ENCODE results near the gene ANTXR2. TPM values are rescaled to one million over a fixed set of nuclear protein-coding genes. Genes with fewer than 3 reads are reported as not detected.
"Not testable (repeated sequence)": the region's sequence is repeated elsewhere in the genome, so short reads cannot be mapped to it uniquely, and the experiment has no call there.

The ANTXR2 gene
- total and polyA plus RNA-seq, 4 donors: 16.0 to 88.0 (median 50.7) TPM

DNA sequence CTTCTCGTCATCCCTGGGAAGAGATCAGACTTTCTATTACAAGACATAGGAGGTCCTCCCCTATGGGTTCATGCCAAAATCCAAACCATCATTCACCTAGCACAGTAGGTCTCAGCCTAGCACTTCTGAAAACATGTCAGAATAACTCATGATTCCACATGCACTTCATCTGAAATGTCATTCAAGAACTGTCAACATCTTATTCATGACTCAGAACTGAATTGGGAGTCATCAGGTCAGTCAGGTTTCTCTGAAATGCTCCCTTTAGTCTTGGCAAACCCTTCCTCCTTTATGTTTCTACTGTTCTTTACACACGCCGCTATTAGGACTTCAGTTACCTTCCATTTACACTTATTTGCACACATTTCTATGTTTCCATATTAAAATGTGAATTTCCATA is 67.2 kb downstream of the ANTXR2 start:
- no peak for ATAC-seq (ENCODE audit: low FRiP score)
- H3K27ac ChIP-seq (ENCODE audit: low read depth in 1 of 2, low read length in 2 of 2): no peak overlapping the region

GRCh38 chr4:80004319-80004718 is 68.7 kb downstream of the ANTXR2 start:
- H3K27ac ChIP-seq (ENCODE audit: low read depth in 1 of 2, low read length in 2 of 2): no peak overlapping the region
- peaks cover 2% of the 10 kb centered on the region for H3K9me3 ChIP-seq (ENCODE audit: control insufficient read depth, low read length)
- peaks cover 0 to 2% of the 10 kb centered on the region in 2 donors for H3K36me3 ChIP-seq (ENCODE audit: control insufficient read depth in 1 of 2, insufficient read depth in 2 of 2, low read length in 1 of 2)

More for the DNA sequence above, 67.2 kb downstream of the ANTXR2 start:
- H3K9me3 ChIP-seq (ENCODE audit: control insufficient read depth, low read length): peaks cover 2% of the 10 kb centered on the region
- intact Hi-C loops (cut with DNase I): no loop called here
- no peaks in the 10 kb centered on the region for H3K4me1 ChIP-seq (ENCODE audit: control insufficient read depth in 1 of 2, insufficient read depth in 2 of 2, low read length in 2 of 2)
- 91 to 92% methylated on average over 3 of the region's 3 CpGs for WGBS, 2 donors
- H3K4me3 ChIP-seq (ENCODE audit: low read length in 2 of 2): no peak overlapping the region
- peaks cover 0 to 2% of the 10 kb centered on the region in 2 donors for H3K36me3 ChIP-seq (ENCODE audit: control insufficient read depth in 1 of 2, insufficient read depth in 2 of 2, low read length in 1 of 2)
- DNase-seq: no peak
- H3K27me3 ChIP-seq (ENCODE audit: control insufficient read depth in 1 of 2, insufficient read depth in 2 of 2, low read length in 1 of 2): no peaks in the 10 kb centered on the region

DNA sequence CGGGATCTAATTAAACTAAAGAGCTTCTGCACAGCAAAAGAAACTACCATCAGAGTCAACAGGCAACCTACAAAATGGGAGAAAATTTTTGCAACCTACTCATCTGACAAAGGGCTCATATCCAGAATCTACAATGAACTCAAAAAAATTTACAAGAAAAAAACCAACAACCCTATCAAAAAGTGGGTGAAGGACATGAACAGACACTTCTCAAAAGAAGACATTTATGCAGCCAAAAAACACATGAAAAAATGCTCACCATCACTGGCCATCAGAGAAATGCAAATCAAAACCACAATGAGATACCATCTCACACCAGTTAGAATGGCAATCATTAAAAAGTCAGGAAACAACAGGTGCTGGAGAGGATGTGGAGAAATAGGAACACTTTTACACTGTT is 70.5 kb downstream of the ANTXR2 start:
- H3K9me3 ChIP-seq (ENCODE audit: control insufficient read depth, low read length); H3K27me3 ChIP-seq (ENCODE audit: control insufficient read depth in 1 of 2, insufficient read depth in 2 of 2, low read length in 1 of 2); H3K36me3 ChIP-seq (ENCODE audit: control insufficient read depth in 1 of 2, insufficient read depth in 2 of 2, low read length in 1 of 2); DNase-seq; H3K4me1 ChIP-seq (ENCODE audit: control insufficient read depth in 1 of 2, insufficient read depth in 2 of 2, low read length in 2 of 2); H3K4me3 ChIP-seq (ENCODE audit: low read length in 2 of 2); H3K27ac ChIP-seq (ENCODE audit: low read depth in 1 of 2, low read length in 2 of 2); intact Hi-C loops (cut with DNase I); ATAC-seq (ENCODE audit: low FRiP score): not testable (repeated sequence)
- 80 to 87% methylated on average over 1 of the region's 1 CpG for WGBS, 2 donors

More at GRCh38 chr4:80004319-80004718, 68.7 kb downstream of the ANTXR2 start:
- Histone ChIP-seq H3K4me1 (ENCODE audit: control insufficient read depth in 1 of 2, insufficient read depth in 2 of 2, low read length in 2 of 2) (no peaks in the 10 kb centered on the region), H3K27me3 (ENCODE audit: control insufficient read depth in 1 of 2, insufficient read depth in 2 of 2, low read length in 1 of 2) (no peaks in the 10 kb centered on the region), H3K4me3 (ENCODE audit: low read length in 2 of 2) (no peak overlapping the region)
- ATAC-seq (ENCODE audit: low FRiP score): no peak
- DNase-seq: no peak
- intact Hi-C loops (cut with DNase I): no loop called here

DNA sequence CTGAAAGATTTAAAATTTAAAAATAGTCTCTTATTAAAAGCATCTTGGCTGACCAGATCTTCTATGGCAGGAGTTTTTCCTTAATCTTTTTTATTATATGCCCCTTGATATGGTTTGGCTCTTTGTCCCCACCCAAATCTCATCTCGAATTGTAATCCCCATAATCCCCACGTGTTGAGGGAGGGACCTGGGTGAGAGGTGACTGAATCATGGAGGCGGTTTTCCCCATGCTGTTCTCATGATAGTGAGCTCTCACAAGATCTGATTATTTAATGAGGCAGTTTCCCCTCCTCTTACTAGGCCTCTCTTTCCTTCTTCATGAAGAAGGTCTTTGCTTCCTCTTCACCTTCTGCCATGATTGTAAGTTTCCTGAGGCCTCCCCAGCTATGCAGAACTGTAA is 74.0 kb downstream of the ANTXR2 start:
- H3K4me3 ChIP-seq (ENCODE audit: low read length in 2 of 2); H3K4me1 ChIP-seq (ENCODE audit: control insufficient read depth in 1 of 2, insufficient read depth in 2 of 2, low read length in 2 of 2); ATAC-seq (ENCODE audit: low FRiP score); H3K27me3 ChIP-seq (ENCODE audit: control insufficient read depth in 1 of 2, insufficient read depth in 2 of 2, low read length in 1 of 2); intact Hi-C loops (cut with DNase I); DNase-seq; H3K36me3 ChIP-seq (ENCODE audit: control insufficient read depth in 1 of 2, insufficient read depth in 2 of 2, low read length in 1 of 2); H3K9me3 ChIP-seq (ENCODE audit: control insufficient read depth, low read length); H3K27ac ChIP-seq (ENCODE audit: low read depth in 1 of 2, low read length in 2 of 2): not testable (repeated sequence)
- 68 to 75% methylated on average over 3 of the region's 3 CpGs for WGBS, 2 donors

GRCh38 chr4:79998201-79998600 is 74.8 kb downstream of the ANTXR2 start:
- ATAC-seq (ENCODE audit: low FRiP score): no peak
- no peaks in the 10 kb centered on the region for H3K36me3 ChIP-seq (ENCODE audit: control insufficient read depth in 1 of 2, insufficient read depth in 2 of 2, low read length in 1 of 2)
- H3K4me3 ChIP-seq (ENCODE audit: low read length in 2 of 2): no peak overlapping the region
- no peaks in the 10 kb centered on the region for H3K4me1 ChIP-seq (ENCODE audit: control insufficient read depth in 1 of 2, insufficient read depth in 2 of 2, low read length in 2 of 2)
- 86 to 90% methylated on average over 1 of the region's 1 CpG for WGBS, 2 donors
- H3K27ac ChIP-seq (ENCODE audit: low read depth in 1 of 2, low read length in 2 of 2): no peak overlapping the region
- intact Hi-C loops (cut with DNase I): no loop called here
- no peaks in the 10 kb centered on the region for H3K9me3 ChIP-seq (ENCODE audit: control insufficient read depth, low read length)
- no peaks in the 10 kb centered on the region for H3K27me3 ChIP-seq (ENCODE audit: control insufficient read depth in 1 of 2, insufficient read depth in 2 of 2, low read length in 1 of 2)
- no peak for DNase-seq

GRCh38 chr4:79996851-79997250 is 76.2 kb downstream of the ANTXR2 start:
- Histone ChIP-seq H3K36me3 (ENCODE audit: control insufficient read depth in 1 of 2, insufficient read depth in 2 of 2, low read length in 1 of 2) (no peaks in the 10 kb centered on the region), H3K4me3 (ENCODE audit: low read length in 2 of 2) (no peak overlapping the region), H3K27ac (ENCODE audit: low read depth in 1 of 2, low read length in 2 of 2) (no peak overlapping the region), H3K27me3 (ENCODE audit: control insufficient read depth in 1 of 2, insufficient read depth in 2 of 2, low read length in 1 of 2) (no peaks in the 10 kb centered on the region), H3K9me3 (ENCODE audit: control insufficient read depth, low read length) (no peaks in the 10 kb centered on the region), H3K4me1 (ENCODE audit: control insufficient read depth in 1 of 2, insufficient read depth in 2 of 2, low read length in 2 of 2) (no peaks in the 10 kb centered on the region)
- ATAC-seq (ENCODE audit: low FRiP score) (no peak), DNase-seq (no peak)
- intact Hi-C loops (cut with DNase I): no loop called here
- 79 to 83% methylated on average over 2 of the region's 2 CpGs for WGBS, 2 donors

DNA sequence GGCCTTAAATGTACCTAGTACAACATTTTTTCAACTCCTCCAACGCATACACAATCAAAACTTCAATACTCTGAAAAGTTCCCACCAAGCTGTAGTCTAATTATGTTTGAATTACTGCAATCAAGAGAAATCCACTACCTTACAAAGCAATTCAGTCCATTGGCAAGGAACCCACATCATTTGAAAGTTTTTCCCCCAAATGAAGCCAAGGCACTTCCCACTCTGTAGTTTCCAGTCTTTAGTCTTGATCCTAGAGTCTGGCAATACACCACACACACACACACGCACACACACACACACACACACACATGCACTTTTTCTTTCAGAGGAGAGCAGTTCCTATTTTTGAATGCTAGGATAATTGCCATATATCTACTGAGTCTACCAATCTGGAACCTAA is 79.6 kb downstream of the ANTXR2 start:
- 73 to 86% methylated on average over 2 of the region's 2 CpGs for whole genome bisulfite sequencing, 2 donors
- H3K4me1 ChIP-seq (ENCODE audit: control insufficient read depth in 1 of 2, insufficient read depth in 2 of 2, low read length in 2 of 2): no peaks in the 10 kb centered on the region

DNA sequence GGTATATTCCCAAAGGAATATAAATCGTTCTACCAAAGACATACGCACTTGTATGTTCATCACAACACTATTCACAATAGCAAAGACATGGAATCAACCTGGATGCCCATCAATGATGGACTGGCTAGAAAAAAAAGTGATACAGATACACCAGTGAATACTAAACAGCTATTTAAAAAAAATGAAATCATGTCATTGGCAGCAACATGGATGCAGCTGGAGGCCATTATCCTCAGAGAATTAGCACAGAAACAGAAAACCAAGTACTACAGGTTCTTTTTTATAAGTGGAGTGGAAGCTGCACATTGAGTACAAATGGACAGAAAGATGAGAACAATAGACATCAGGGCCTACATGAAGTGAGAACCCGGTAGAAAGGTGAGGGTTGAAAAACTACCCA is 81.4 kb downstream of the ANTXR2 start:
- H3K9me3 ChIP-seq (ENCODE audit: control insufficient read depth, low read length): no peaks in the 10 kb centered on the region

More for the DNA sequence above, 79.6 kb downstream of the ANTXR2 start:
- no peak for ATAC-seq (ENCODE audit: low FRiP score)
- Histone ChIP-seq H3K27ac (ENCODE audit: low read depth in 1 of 2, low read length in 2 of 2) (no peak overlapping the region), H3K27me3 (ENCODE audit: control insufficient read depth in 1 of 2, insufficient read depth in 2 of 2, low read length in 1 of 2) (no peaks in the 10 kb centered on the region), H3K9me3 (ENCODE audit: control insufficient read depth, low read length) (no peaks in the 10 kb centered on the region), H3K36me3 (ENCODE audit: control insufficient read depth in 1 of 2, insufficient read depth in 2 of 2, low read length in 1 of 2) (no peaks in the 10 kb centered on the region), H3K4me3 (ENCODE audit: low read length in 2 of 2) (no peak overlapping the region)
- no peak for DNase-seq
- intact Hi-C loops (cut with DNase I): no loop called here

GRCh38 chr4:79991100-79991499 is 81.9 kb downstream of the ANTXR2 start:
- 89 to 96% methylated on average over 2 of the region's 2 CpGs for WGBS, 2 donors
- H3K9me3 ChIP-seq (ENCODE audit: control insufficient read depth, low read length); H3K36me3 ChIP-seq (ENCODE audit: control insufficient read depth in 1 of 2, insufficient read depth in 2 of 2, low read length in 1 of 2); intact Hi-C loops (cut with DNase I); H3K27ac ChIP-seq (ENCODE audit: low read depth in 1 of 2, low read length in 2 of 2); ATAC-seq (ENCODE audit: low FRiP score); H3K4me1 ChIP-seq (ENCODE audit: control insufficient read depth in 1 of 2, insufficient read depth in 2 of 2, low read length in 2 of 2); H3K4me3 ChIP-seq (ENCODE audit: low read length in 2 of 2); H3K27me3 ChIP-seq (ENCODE audit: control insufficient read depth in 1 of 2, insufficient read depth in 2 of 2, low read length in 1 of 2); DNase-seq: not testable (repeated sequence)

More for the DNA sequence above, 81.4 kb downstream of the ANTXR2 start:
- H3K4me1 ChIP-seq (ENCODE audit: control insufficient read depth in 1 of 2, insufficient read depth in 2 of 2, low read length in 2 of 2): no peaks in the 10 kb centered on the region
- no peak overlapping the region for H3K4me3 ChIP-seq (ENCODE audit: low read length in 2 of 2)
- DNase-seq (no peak), ATAC-seq (ENCODE audit: low FRiP score) (no peak)
- no peak overlapping the region for H3K27ac ChIP-seq (ENCODE audit: low read depth in 1 of 2, low read length in 2 of 2)
- no peaks in the 10 kb centered on the region for H3K36me3 ChIP-seq (ENCODE audit: control insufficient read depth in 1 of 2, insufficient read depth in 2 of 2, low read length in 1 of 2)
- no peaks in the 10 kb centered on the region for H3K27me3 ChIP-seq (ENCODE audit: control insufficient read depth in 1 of 2, insufficient read depth in 2 of 2, low read length in 1 of 2)
- WGBS, 2 donors: 92 to 96% methylated on average over 3 of the region's 3 CpGs
- intact Hi-C loops (cut with DNase I): no loop called here

Measured in aorta (tissue), 5 donors.